ENCODE results near the gene FAN1.
"Not testable (repeated sequence)": the region's sequence is repeated elsewhere in the genome, so short reads cannot be mapped to it uniquely, and the experiment has no call there.

FAN1 gene

DNA sequence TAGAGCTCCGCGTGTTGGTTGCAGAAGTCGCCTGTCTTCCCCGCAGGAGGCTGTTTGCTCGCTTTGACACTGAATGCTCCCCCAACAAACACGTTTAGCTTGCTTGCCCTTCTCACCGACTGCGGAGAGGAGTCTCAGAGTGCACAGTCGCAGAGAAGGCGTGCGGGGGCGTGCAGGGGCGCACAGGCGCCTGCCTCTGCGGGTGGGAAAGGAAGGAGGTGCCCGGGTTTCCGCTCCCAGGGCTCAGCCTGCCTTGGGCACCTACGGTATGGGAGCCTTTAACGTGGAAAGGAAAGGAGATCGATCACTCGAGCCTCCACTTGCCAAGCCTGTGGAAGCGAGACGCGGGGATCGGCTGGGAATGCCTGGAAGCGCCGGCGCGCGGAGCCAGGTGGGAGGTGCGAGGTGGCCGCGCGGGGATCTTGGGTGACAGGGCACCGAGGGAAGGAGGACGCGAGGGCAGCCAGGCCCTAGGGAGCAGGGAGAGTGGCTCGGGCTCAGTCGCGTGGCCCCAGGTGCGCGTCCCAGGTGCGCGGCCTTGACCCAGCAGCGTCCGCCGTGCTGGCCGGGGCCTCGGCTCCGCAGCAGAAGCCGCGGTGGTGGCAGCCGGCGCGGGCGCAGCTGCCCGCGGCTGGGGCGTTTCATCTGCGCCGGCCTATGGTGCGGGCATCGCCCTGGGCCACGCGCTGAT is at the start of gene FAN1:
FAN1 (plus strand) TSS at position 419 of the 691 bp plus-strand sequence. CDS start 749 bp downstream, outside the sequence.
- H3K4me3 ChIP-seq (ENCODE audit: low read length): peak within 1 kb of the TSS; percentile 84
- TF ChIP-seq ZNF274 (IDR thresholded peaks at IDR 0.05; ENCODE audit: low read depth, low read length): no peak

DNA sequence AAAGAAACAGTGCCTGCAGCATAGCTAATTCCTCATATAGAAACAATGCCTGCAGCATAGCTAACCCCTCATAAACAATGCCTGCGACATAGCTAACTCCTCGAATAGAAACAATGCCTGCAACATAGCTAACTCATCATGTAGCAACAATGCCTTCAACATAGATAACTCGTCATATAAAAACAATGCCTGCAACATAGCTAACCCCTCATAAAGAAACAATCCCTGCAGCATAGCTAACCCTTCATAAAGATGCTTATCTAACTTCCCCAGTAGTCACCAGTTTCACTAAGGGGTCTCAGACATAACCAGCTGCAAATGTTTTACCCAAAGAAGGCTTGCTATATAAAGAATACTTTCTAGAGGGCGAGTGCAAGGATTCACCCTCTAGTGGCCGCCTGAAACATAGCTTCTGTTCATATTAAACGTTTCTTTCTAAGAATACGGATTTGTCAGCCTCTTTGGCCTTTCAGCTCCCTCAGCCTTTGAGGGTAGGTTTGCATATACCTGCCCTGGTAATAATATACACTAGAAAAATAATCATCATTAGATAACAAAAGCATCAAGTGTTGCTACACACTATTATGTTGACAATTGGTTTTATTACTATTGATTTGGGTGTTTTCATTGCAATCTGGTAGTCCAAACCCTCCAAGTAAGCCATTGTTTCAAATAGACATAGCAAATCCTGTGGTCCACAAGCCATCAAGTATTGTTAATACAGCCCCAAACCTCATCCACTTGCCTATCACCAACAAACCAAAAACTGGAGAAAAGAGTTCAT is 44.4 kb upstream of the FAN1 start:
- TF ChIP-seq ZNF274 (IDR thresholded peaks at IDR 0.05; ENCODE audit: low read depth, low read length): no peak
- no peak overlapping the region for H3K4me3 ChIP-seq (ENCODE audit: low read length)

GRCh38 chr15:30865257-30865656 is 38.5 kb upstream of the FAN1 start:
- no peak overlapping the region for H3K4me3 ChIP-seq (ENCODE audit: low read length)
- TF ChIP-seq ZNF274 (IDR thresholded peaks at IDR 0.05; ENCODE audit: low read depth, low read length): no peak

DNA sequence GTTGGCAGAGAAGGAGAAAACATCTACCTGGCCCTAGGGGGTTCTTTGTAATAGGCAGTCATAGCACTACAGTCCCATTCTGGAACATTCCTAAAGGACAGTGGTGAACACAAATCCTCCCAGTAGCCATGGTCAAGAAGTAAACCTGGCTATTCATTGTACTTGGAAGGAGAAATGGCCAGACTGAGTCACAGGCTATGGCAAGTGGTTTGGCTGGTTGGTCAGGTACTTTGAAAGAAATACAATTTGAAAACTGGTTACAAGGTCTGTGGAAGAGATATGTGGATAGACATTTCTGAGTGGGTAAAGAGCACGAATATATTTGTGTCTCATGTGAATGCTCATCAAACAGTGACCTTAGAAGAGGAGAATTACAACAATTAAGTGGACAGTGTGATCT is 33.0 kb upstream of the FAN1 start:
- no peak overlapping the region for H3K4me3 ChIP-seq (ENCODE audit: low read length)
- TF ChIP-seq ZNF274 (IDR thresholded peaks at IDR 0.05; ENCODE audit: low read depth, low read length): no peak

DNA sequence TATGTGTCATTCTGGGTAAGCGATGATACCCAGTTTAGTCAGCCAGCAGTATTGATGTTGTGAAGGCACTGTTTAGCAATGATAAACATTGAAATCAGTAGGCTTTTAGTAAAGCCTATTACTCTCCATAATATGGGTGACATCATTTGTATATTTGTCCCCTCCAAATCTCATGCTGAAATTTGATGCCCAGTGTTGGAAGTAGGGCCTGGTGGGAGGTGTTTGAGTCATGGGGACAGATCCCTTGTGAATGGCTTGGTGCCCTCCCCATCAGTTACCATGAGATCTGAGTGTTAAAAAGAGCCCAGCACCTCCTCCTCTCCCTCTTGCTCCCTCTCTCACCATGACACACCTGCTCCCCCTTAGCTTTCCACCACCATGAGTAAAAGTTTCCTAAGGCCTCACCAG is 31.4 kb upstream of the FAN1 start:
- TF ChIP-seq ZNF274 (IDR thresholded peaks at IDR 0.05; ENCODE audit: low read depth, low read length): no peak
- H3K4me3 ChIP-seq (ENCODE audit: low read length): no peak overlapping the region

- no peak overlapping the region for H3K4me3 ChIP-seq (ENCODE audit: low read length)
- no peak for TF ChIP-seq ZNF274 (IDR thresholded peaks at IDR 0.05; ENCODE audit: low read depth, low read length)
These were observed 26.6 kb upstream of the FAN1 start for GRCh38 chr15:30877070-30877469.

GRCh38 chr15:30878515-30878914 is 25.2 kb upstream of the FAN1 start:
- no peak for TF ChIP-seq ZNF274 (IDR thresholded peaks at IDR 0.05; ENCODE audit: low read depth, low read length)
- no peak overlapping the region for H3K4me3 ChIP-seq (ENCODE audit: low read length)

GRCh38 chr15:30882849-30883433 is 20.8 kb upstream of the FAN1 start:
- no peak for TF ChIP-seq ZNF274 (IDR thresholded peaks at IDR 0.05; ENCODE audit: low read depth, low read length)
- H3K4me3 ChIP-seq (ENCODE audit: low read length): no peak overlapping the region

- not testable (repeated sequence) for H3K4me3 ChIP-seq (ENCODE audit: low read length)
These were observed 20.0 kb upstream of the FAN1 start for GRCh38 chr15:30883666-30884065.

GRCh38 chr15:30885814-30886213 is 17.9 kb upstream of the FAN1 start:
- H3K4me3 ChIP-seq (ENCODE audit: low read length): no peak overlapping the region
- no peak for TF ChIP-seq ZNF274 (IDR thresholded peaks at IDR 0.05; ENCODE audit: low read depth, low read length)

- no peak overlapping the region for H3K4me3 ChIP-seq (ENCODE audit: low read length)
- no peak for TF ChIP-seq ZNF274 (IDR thresholded peaks at IDR 0.05; ENCODE audit: low read depth, low read length)
These were observed 14.5 kb upstream of the FAN1 start for GRCh38 chr15:30889196-30889595.

DNA sequence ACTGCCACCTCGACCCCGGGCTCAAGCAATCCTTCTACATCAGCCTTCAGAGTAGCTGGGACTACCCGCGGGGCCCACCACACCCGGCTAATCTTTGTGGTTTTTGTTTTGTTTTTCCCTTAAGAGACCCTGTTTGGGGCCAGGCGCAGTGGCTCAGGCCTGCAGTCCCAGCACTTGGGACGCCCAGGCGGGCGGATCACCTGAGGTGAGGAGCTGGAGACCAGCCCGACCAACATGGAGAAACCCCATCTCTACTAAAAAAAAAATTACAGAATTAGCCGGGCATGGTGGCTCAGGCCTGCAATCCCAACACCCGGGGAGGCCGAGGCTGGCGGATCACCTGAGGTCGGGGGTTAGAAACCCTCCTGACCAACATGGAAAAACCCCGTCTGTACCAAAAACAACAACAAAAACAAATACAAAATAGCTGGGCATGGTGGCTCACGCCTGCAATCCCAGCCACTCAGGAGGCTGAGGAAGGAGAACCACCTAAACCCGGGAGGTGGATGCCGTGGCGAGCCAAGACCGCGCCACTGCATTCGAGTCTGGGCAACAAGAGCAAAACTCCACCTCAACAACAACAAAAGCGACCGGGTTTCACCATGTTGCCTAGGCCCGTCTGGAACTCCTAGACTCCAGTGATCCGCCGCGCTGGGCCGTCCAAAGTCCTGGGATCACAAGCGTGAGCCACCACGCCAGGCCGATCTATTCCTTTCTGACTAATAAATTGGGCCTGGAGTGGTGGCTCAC is 8.1 kb upstream of the FAN1 start:
- H3K4me3 ChIP-seq (ENCODE audit: low read length): no peak overlapping the region
- no peak for TF ChIP-seq ZNF274 (IDR thresholded peaks at IDR 0.05; ENCODE audit: low read depth, low read length)

GRCh38 chr15:30896211-30896606 is 7.5 kb upstream of the FAN1 start:
- no peak for TF ChIP-seq ZNF274 (IDR thresholded peaks at IDR 0.05; ENCODE audit: low read depth, low read length)
- no peak overlapping the region for H3K4me3 ChIP-seq (ENCODE audit: low read length)

DNA sequence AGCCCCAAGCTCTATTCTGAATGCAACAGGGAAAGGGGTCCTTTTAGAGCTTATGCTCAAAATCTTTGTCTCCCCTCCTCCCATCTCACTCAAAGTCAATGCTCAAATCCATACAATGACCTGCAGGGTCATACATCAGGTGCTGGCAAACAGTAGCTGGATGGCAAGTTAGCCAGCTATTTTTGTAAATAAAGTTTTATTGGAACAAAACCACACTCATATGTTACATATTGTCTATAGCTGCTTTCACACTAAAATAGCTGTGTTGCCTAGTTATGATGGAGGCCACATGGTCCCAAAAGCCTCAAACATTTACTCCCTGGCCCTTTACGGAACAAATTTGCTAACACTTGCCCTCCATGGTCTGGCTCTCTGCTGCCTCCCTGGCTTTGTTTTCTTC is 1.8 kb upstream of the FAN1 start:
- TF ChIP-seq ZNF274 (IDR thresholded peaks at IDR 0.05; ENCODE audit: low read depth, low read length): no peak

More for the DNA sequence above, 1.8 kb upstream of the FAN1 start:
- no peak overlapping the region for H3K4me3 ChIP-seq (ENCODE audit: low read length)

Measured in GM08714 (cell line).